Astrocyte (in vitro differentiated cells and primary cell): ENCODE measurements around the gene ZNF385B. TPM values are rescaled to one million over a fixed set of nuclear protein-coding genes. Genes with fewer than 3 reads are reported as not detected.

Experiments
- DNase-seq: peaks from one replicate; pipeline ENCODE4 v3.0.0-alpha.2; 2010; ENCODE audit warnings: low read depth
- FAIRE-seq: peaks from 2 replicates; lab custom pipeline; 2011; peaks lifted over from hg19 to GRCh38; lab: Jason Lieb, UNC
- H2AFZ ChIP-seq: 2 replicates; pipeline ENCODE4 v1.6.0; 2012; ENCODE audit warnings: low read depth, low read length, inconsistent platforms
- H3K27ac ChIP-seq: 2 replicates; pipeline ENCODE4 v1.5.1; 2011; ENCODE audit warnings: low read depth, low read length, inconsistent platforms
- H3K27me3 ChIP-seq: 2 replicates; pipeline ENCODE4 v1.6.0; 2011; ENCODE audit warnings: low read length, inconsistent platforms; ENCODE audit not compliant: insufficient read depth
- H3K36me3 ChIP-seq: 2 replicates; pipeline ENCODE4 v1.5.1; 2011; ENCODE audit warnings: low read length, inconsistent platforms; ENCODE audit not compliant: insufficient read depth
- H3K4me1 ChIP-seq: 2 replicates; pipeline ENCODE4 v1.5.1; 2011; ENCODE audit warnings: low read length, inconsistent platforms; ENCODE audit not compliant: insufficient read depth
- H3K4me2 ChIP-seq: 2 replicates; pipeline ENCODE4 v1.6.0; 2012; ENCODE audit warnings: low read length, inconsistent platforms
- H3K4me3 ChIP-seq: 2 replicates; pipeline ENCODE4 v1.5.1; 2011; ENCODE audit warnings: low read depth, mild to moderate bottlenecking, low read length, inconsistent platforms; ENCODE audit not compliant: insufficient read depth
- H3K79me2 ChIP-seq: 2 replicates; pipeline ENCODE4 v1.6.0; 2012; ENCODE audit warnings: mild to moderate bottlenecking, low read length, inconsistent platforms; ENCODE audit not compliant: insufficient read depth
- H3K9ac ChIP-seq: 2 replicates; pipeline ENCODE4 v1.6.0; 2012; ENCODE audit warnings: mild to moderate bottlenecking, low read length, inconsistent platforms
- H3K9me3 ChIP-seq: 2 replicates; pipeline ENCODE4 v1.5.1; 2012; ENCODE audit warnings: low read depth, mild to moderate bottlenecking, low read length, inconsistent platforms; ENCODE audit not compliant: insufficient read depth
- H4K20me1 ChIP-seq: 2 replicates; pipeline ENCODE4 v1.6.0; 2012; ENCODE audit warnings: low read length, inconsistent platforms; ENCODE audit not compliant: insufficient read depth
- H3K27ac Mint-ChIP-seq: one replicate; pipeline ENCODE4 v1.8.0; 2021; ENCODE audit warnings: mild to moderate bottlenecking, mixed read lengths; ENCODE audit not compliant: unreplicated experiment
- H3K27me3 Mint-ChIP-seq: one replicate; pipeline ENCODE4 v1.8.0; 2021; ENCODE audit warnings: low read depth, mixed read lengths; ENCODE audit not compliant: unreplicated experiment
- H3K36me3 Mint-ChIP-seq: one replicate; pipeline ENCODE4 v1.8.0; 2021; ENCODE audit warnings: low read depth, mixed read lengths; ENCODE audit not compliant: unreplicated experiment
- H3K4me1 Mint-ChIP-seq: one replicate; pipeline ENCODE4 v1.8.0; 2021; ENCODE audit warnings: low read depth, mixed read lengths; ENCODE audit not compliant: unreplicated experiment
- H3K4me3 Mint-ChIP-seq: one replicate; pipeline ENCODE4 v1.8.0; 2021; ENCODE audit warnings: mild to moderate bottlenecking, moderate library complexity, mixed read lengths; ENCODE audit not compliant: unreplicated experiment
- H3K9me3 Mint-ChIP-seq: one replicate; pipeline ENCODE4 v1.8.0; 2021; ENCODE audit warnings: mild to moderate bottlenecking, mixed read lengths; ENCODE audit not compliant: unreplicated experiment
- CTCF ChIP-seq: IDR thresholded peaks from 2 replicates; pipeline ENCODE4 v1.5.1; 2011; ENCODE audit warnings: low read depth, mild to moderate bottlenecking, inconsistent platforms, low read length, moderate library complexity; ENCODE audit not compliant: insufficient read depth
- EZH2 ChIP-seq: IDR thresholded peaks from 2 replicates; pipeline ENCODE4 v1.6.1; 2012; ENCODE audit warnings: mild to moderate bottlenecking, low read length, inconsistent platforms; ENCODE audit not compliant: insufficient read depth
- total RNA-seq: library from RNA; stranded (reverse); gene quantifications from 2 replicates; pipeline ENCODE4 v1.2.1, GENCODE V29; 2021

Gene ZNF385B
- total RNA-seq, 1 donor from 2014 or later = 0.27 TPM

- Histone ChIP-seq H3K4me3 (no peak overlapping the region), H2AFZ (no peak overlapping the region), H4K20me1 (no peaks in the 10 kb centered on the region), H3K36me3 (no peaks in the 10 kb centered on the region), H3K9ac (no peak overlapping the region), H3K4me2 (no peak overlapping the region), H3K27me3 (no peaks in the 10 kb centered on the region), H3K27ac (no peak overlapping the region), H3K9me3 (no peaks in the 10 kb centered on the region), H3K79me2 (no peaks in the 10 kb centered on the region), H3K4me1 (peaks cover 5% of the 10 kb centered on the region)
- H3K36me3 Mint-ChIP-seq = no peaks in the 10 kb centered on the region
- H3K4me3 Mint-ChIP-seq = no peak overlapping the region
- H3K27ac Mint-ChIP-seq = no peak overlapping the region
- no peaks in the 10 kb centered on the region for H3K9me3 Mint-ChIP-seq
- FAIRE-seq = no peak
- H3K27me3 Mint-ChIP-seq = no peaks in the 10 kb centered on the region
- TF ChIP-seq CTCF (no peak), EZH2 (no peak)
- H3K4me1 Mint-ChIP-seq = peaks cover 29% of the 10 kb centered on the region
- no peak for DNase-seq
Observed at GRCh38 chr2:179822540-179822939, 38.9 kb downstream of the ZNF385B start.

GRCh38 chr2:179818546-179818945 lies 42.9 kb downstream of the ZNF385B start:
- Mint-ChIP-seq H3K9me3 (no peaks in the 10 kb centered on the region), H3K27me3 (no peaks in the 10 kb centered on the region), H3K27ac (peak overlapping the region; percentile 27), H3K4me3 (no peak overlapping the region), H3K36me3 (no peaks in the 10 kb centered on the region), H3K4me1 (peaks cover 12% of the 10 kb centered on the region)
- no peak for TF ChIP-seq CTCF
- no peak for TF ChIP-seq EZH2
- peak overlapping the region; percentile 43 for H2AFZ ChIP-seq
- H3K9ac ChIP-seq = no peak overlapping the region
- H3K4me2 ChIP-seq = peak overlapping the region; percentile 35
- H3K4me1 ChIP-seq = peaks cover 5% of the 10 kb centered on the region
- no peak overlapping the region for H3K4me3 ChIP-seq
- no peaks in the 10 kb centered on the region for H3K27me3 ChIP-seq
- H3K79me2 ChIP-seq = no peaks in the 10 kb centered on the region
- FAIRE-seq = no peak
- peak; percentile 55 for DNase-seq
- H3K27ac ChIP-seq = no peak overlapping the region
- H4K20me1 ChIP-seq = no peaks in the 10 kb centered on the region
- H3K36me3 ChIP-seq = no peaks in the 10 kb centered on the region
- H3K9me3 ChIP-seq = no peaks in the 10 kb centered on the region

GRCh38 chr2:179817181-179817841 lies 44.1 kb downstream of the ZNF385B start:
- no peak for FAIRE-seq
- H3K4me1 ChIP-seq = peaks cover 5% of the 10 kb centered on the region

More at GRCh38 chr2:179817181-179817841, 44.1 kb downstream of the ZNF385B start:
- peaks cover 12% of the 10 kb centered on the region for H3K4me1 Mint-ChIP-seq
- no peaks in the 10 kb centered on the region for H3K9me3 Mint-ChIP-seq
- H3K4me3 Mint-ChIP-seq = no peak overlapping the region
- Histone ChIP-seq H4K20me1 (no peaks in the 10 kb centered on the region), H3K4me2 (no peak overlapping the region), H3K9me3 (no peaks in the 10 kb centered on the region), H3K27me3 (no peaks in the 10 kb centered on the region), H3K9ac (no peak overlapping the region), H3K4me3 (no peak overlapping the region), H3K36me3 (no peaks in the 10 kb centered on the region), H3K27ac (no peak overlapping the region), H2AFZ (no peak overlapping the region), H3K79me2 (no peaks in the 10 kb centered on the region)
- no peak overlapping the region for H3K27ac Mint-ChIP-seq
- DNase-seq = peak; percentile 8
- no peak for TF ChIP-seq EZH2
- no peak for TF ChIP-seq CTCF
- no peaks in the 10 kb centered on the region for H3K36me3 Mint-ChIP-seq
- no peaks in the 10 kb centered on the region for H3K27me3 Mint-ChIP-seq
